Effector CD4-positive, alpha-beta T cell (primary cell): Measurements from ENCODE around the gene LIN52.

Experiments used
- DNase-seq: peaks from one replicate; pipeline ENCODE4 v3.0.0-alpha.2; 2020
- total RNA-seq: gene quantifications from one replicate; lab custom pipeline; 2026; lab: John Stamatoyannopoulos, UW

The LIN52 gene
- total RNA-seq: 12.4 reads per million, percentile 36 among the genes with 10 or more reads in this experiment

GRCh38 chr14:74084277-74085046, at the start of gene LIN52, which contains the start of gene ALDH6A1:
Gene LIN52, plus strand, starts transcription at chr14:74084956. Its CDS starts 19 bp downstream, at chr14:74084975.
Gene ALDH6A1, minus strand, starts transcription at chr14:74084453. Its CDS starts 59 bp downstream, at chr14:74084394.
- peak; percentile 99 for DNase-seq

GRCh38 chr14:74035556-74035955, 49.2 kb upstream of the LIN52 start:
- no peak for DNase-seq

- DNase-seq: no peak
These were observed 46.5 kb upstream of the LIN52 start for GRCh38 chr14:74038020-74038859.

- no peak for DNase-seq
These were observed 42.5 kb upstream of the LIN52 start for GRCh38 chr14:74042296-74042695.

- DNase-seq: no peak
These were observed 39.2 kb upstream of the LIN52 start for GRCh38 chr14:74045522-74045921.

- no peak for DNase-seq
These were observed 36.5 kb upstream of the LIN52 start for GRCh38 chr14:74048281-74048680.

- DNase-seq: no peak
These were observed 34.8 kb upstream of the LIN52 start for GRCh38 chr14:74049876-74050495.

GRCh38 chr14:74062809-74063150, 22.0 kb upstream of the LIN52 start:
- no peak for DNase-seq

- DNase-seq: no peak
These were observed 20.3 kb upstream of the LIN52 start for GRCh38 chr14:74064426-74064825.

- DNase-seq: no peak
These were observed 19.9 kb upstream of the LIN52 start for GRCh38 chr14:74064883-74065282.

GRCh38 chr14:74065746-74066575, 18.8 kb upstream of the LIN52 start:
- DNase-seq: no peak

- DNase-seq: no peak
These were observed 7.4 kb upstream of the LIN52 start for GRCh38 chr14:74077401-74077800.

GRCh38 chr14:74080820-74081460, 3.8 kb upstream of the LIN52 start:
- DNase-seq: no peak

GRCh38 chr14:74081491-74081890, 3.3 kb upstream of the LIN52 start:
- no peak for DNase-seq

GRCh38 chr14:74083161-74083560, 1.6 kb upstream of the LIN52 start:
- no peak for DNase-seq

- no peak for DNase-seq
These were observed 926 bp upstream of the LIN52 start for GRCh38 chr14:74083784-74084276.

- DNase-seq: no peak
These were observed 386 bp downstream of the LIN52 start for GRCh38 chr14:74085047-74085637.

GRCh38 chr14:74085828-74086227, 1.1 kb downstream of the LIN52 start:
- no peak for DNase-seq

- no peak for DNase-seq
These were observed 4.7 kb downstream of the LIN52 start for GRCh38 chr14:74089251-74090020.

- no peak for DNase-seq
These were observed 20.6 kb downstream of the LIN52 start for GRCh38 chr14:74105381-74105780.

GRCh38 chr14:74109369-74109768, 24.6 kb downstream of the LIN52 start:
- DNase-seq: no peak
